H54 (cell line): ENCODE results near the gene CWH43.
"Not testable (repeated sequence)": the region's sequence is repeated elsewhere in the genome, so short reads cannot be mapped to it uniquely, and the experiment has no call there.

ENCODE experiments used
- DNase-seq: peaks from one replicate; pipeline ENCODE4 v3.0.0; 2011; ENCODE audit warnings: low spot score, mixed read lengths; ENCODE audit not compliant: insufficient read length
- FAIRE-seq: peaks from 3 replicates; lab custom pipeline; 2011; peaks lifted over from hg19 to GRCh38; lab: Jason Lieb, UNC

CWH43 gene

GRCh38 chr4:49098034-49098759, 112.1 kb downstream of the CWH43 start:
- DNase-seq, FAIRE-seq: not testable (repeated sequence)

- not testable (repeated sequence) for DNase-seq, FAIRE-seq
Measured at GRCh38 chr4:49099831-49100444, 113.9 kb downstream of the CWH43 start.

GRCh38 chr4:49102344-49102898, 116.3 kb downstream of the CWH43 start:
- not testable (repeated sequence) for FAIRE-seq, DNase-seq

GRCh38 chr4:49103436-49104136, 117.5 kb downstream of the CWH43 start:
- DNase-seq, FAIRE-seq: not testable (repeated sequence)

- FAIRE-seq, DNase-seq: not testable (repeated sequence)
Measured at GRCh38 chr4:49104231-49104930, 118.3 kb downstream of the CWH43 start.

GRCh38 chr4:49105248-49105904, 119.3 kb downstream of the CWH43 start:
- FAIRE-seq, DNase-seq: not testable (repeated sequence)

- DNase-seq, FAIRE-seq: not testable (repeated sequence)
Measured at GRCh38 chr4:49107262-49107661, 121.2 kb downstream of the CWH43 start.

GRCh38 chr4:49108183-49108978, 122.3 kb downstream of the CWH43 start:
- FAIRE-seq: not testable (repeated sequence)

GRCh38 chr4:49109567-49110166, 123.6 kb downstream of the CWH43 start:
- not testable (repeated sequence) for DNase-seq, FAIRE-seq

More at GRCh38 chr4:49108183-49108978, 122.3 kb downstream of the CWH43 start:
- DNase-seq: not testable (repeated sequence)

- not testable (repeated sequence) for FAIRE-seq
Measured at GRCh38 chr4:49110579-49110978, 124.5 kb downstream of the CWH43 start.

More at GRCh38 chr4:49110579-49110978, 124.5 kb downstream of the CWH43 start:
- not testable (repeated sequence) for DNase-seq
